GM19438 (cell line): ENCODE data around the gene TMEM88.
A peak's percentile ranks its signal among the peaks of the same experiment; 100 is the strongest.

Experiments used
- ATAC-seq: cut with Tn5 transposase; IDR thresholded peaks from one replicate; pipeline ENCODE4 v1.9.1; 2021; ENCODE audit warnings: low read depth; ENCODE audit not compliant: unreplicated experiment

TMEM88 gene

DNA sequence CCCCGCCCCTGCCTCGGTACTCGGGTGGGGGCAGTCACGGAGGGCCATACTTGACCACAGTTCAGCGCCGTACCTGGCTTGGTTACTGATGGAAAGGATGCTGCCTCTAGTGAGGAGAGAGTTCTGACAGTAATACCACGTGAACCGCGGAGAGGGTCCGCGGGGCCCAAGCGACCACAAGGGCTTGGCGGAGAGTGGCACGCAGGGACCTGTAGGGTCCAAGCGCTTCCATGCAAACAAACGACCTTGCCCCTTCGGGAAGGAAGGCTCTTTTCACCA is 11.7 kb upstream of the TMEM88 start:
- no peak for ATAC-seq

DNA sequence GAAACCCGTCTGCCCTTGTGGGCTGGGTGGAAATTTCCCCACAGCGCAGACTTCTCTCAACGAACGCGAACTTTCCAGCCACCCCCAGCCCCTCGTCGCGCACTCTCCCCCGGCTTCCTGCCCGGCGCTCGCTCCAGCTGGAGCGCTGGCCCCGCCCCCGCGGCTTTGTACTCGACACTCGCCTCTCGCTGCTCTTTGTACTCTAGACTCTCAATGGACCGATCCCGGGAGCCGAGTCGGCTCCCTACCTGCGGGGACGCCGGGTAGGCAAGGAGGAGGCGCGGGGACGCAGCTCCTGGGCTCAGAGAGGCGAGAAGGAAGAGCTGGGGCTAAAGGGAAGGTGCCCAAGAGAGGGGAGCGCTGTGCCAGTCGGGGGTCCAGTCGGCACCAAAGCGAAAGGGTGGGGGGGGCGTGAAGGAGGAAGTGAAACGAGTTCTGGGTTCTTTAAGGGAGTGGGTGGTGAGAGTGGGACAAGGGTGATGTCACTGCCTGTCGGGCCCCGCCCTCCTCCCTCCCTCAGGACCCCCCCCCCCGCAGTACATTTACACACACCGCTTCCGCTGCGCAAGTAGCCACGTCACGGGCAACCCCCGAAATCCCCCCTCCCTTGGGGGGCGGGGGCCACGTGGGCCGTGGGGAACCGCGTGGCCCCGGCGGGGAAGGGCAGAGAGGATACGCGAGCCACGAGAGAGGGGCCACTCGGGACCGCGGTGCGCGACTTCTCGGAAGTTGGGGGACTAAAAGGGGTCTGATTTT is 11.2 kb upstream of the TMEM88 start:
- peak; percentile 26 for ATAC-seq

DNA sequence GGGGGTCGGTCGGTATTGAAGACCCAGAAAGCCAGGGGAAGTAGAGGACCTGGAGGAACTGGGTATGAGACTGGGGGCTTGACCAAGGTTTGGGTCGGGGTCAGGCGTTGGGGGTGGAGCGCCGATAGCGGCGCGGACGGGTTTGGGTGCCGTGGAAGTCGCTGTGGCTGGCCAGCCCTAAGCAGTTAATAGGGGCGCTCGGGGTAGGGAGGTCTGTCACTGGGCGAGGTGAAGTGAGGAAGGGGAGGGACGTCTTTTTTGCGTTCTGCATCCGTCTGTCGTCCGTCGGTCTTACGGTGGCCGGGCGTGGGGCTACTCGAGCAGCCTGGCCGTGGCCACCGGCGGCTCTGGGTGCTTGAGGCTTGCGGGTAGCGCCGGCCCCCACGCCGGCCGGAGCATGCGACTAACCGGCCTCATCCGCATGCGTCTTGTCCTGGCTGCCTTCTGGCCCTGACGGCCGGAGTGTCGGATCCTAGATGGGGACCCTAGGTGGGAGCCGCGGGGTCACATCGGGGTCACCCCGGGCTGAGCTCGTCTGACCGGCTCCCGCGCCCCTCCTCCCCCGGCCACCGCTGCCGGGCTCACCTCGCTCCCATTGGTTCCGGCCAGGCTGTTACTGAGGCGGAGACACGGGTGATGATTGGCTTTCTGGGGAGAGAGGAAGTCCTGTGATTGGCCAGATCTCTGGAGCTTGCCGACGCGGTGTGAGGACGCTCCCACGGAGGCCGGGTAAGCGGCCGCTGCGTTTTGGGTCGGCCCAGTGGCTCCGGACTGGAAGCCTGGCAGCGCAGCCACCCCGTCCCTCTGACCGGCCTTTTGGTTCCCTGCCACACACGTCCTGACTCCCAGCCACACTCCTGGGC is 10.3 kb upstream of the TMEM88 start:
- ATAC-seq = peak; percentile 42

DNA sequence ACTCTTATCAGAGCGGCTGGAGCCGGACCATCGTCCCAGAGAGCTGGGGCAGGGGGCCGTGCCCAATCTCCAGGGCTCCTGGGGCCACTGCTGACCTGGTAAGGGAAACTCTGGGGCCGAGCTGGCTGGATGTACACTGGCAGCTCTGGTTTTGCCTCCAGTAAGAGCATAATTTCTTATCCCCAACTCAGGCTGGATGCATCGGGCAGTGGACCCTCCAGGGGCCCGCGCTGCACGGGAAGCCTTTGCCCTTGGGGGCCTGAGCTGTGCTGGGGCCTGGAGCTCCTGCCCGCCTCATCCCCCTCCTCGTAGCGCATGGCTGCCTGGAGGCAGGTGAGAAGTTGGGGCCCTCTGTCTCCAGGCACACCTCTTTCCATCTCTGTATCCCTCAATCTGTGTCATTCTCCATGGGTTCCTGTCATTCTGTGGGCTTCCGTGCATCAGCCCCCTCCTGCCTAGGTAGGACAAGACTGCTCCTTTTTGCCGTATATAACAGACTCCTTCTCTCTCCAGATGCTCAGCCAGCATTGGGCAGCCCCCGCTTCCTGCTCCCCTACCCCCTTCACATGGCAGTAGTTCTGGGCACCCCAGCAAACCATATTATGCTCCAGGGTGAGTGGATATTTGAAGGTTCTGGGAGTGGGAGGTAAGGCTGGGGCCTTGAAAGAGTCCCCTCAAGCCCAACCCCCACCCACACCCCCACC is 9.4 kb upstream of the TMEM88 start:
- no peak for ATAC-seq

DNA sequence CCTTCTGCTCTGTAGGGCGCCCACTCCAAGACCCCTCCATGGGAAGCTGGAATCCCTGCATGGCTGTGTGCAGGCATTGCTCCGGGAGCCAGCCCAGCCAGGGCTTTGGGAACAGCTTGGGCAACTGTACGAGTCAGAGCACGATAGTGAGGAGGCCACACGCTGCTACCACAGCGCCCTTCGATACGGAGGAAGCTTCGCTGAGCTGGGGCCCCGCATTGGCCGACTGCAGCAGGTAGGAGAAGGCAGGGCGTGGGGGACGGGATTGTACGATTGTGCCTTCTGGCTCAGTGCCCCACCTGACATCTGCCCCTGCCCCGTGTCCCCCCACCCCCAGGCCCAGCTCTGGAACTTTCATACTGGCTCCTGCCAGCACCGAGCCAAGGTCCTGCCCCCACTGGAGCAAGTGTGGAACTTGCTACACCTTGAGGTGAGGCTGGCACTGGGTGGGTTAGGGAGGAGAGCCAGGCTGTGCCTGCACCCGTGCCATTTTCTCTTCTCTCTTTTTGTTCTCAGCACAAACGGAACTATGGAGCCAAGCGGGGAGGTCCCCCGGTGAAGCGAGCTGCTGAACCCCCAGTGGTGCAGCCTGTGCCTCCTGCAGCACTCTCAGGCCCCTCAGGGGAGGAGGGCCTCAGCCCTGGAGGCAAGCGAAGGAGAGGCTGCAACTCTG is 8.7 kb upstream of the TMEM88 start:
- no peak for ATAC-seq

DNA sequence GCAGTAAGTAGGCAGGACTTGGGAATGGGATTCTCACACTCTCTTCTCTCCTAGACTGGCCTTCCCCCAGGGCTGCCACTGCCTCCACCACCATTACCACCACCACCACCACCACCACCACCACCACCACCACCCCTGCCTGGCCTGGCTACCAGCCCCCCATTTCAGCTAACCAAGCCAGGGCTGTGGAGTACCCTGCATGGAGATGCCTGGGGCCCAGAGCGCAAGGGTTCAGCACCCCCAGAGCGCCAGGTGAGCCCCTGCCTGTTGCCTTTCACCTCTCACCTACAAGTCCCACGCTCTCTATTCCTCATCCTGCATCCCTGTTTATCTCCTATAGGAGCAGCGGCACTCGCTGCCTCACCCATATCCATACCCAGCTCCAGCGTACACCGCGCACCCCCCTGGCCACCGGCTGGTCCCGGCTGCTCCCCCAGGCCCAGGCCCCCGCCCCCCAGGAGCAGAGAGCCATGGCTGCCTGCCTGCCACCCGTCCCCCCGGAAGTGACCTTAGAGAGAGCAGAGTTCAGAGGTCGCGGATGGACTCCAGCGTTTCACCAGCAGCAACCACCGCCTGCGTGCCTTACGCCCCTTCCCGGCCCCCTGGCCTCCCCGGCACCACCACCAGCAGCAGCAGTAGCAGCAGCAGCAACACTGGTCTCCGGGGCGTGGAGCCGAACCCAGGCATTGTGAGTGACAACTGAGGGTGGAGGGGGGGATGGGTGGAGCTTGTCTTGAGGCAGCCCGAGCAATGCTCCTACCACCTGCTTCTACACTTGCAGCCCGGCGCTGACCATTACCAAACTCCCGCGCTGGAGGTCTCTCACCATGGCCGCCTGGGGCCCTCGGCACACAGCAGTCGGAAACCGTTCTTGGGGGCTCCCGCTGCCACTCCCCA is 7.9 kb upstream of the TMEM88 start:
- ATAC-seq = no peak

DNA sequence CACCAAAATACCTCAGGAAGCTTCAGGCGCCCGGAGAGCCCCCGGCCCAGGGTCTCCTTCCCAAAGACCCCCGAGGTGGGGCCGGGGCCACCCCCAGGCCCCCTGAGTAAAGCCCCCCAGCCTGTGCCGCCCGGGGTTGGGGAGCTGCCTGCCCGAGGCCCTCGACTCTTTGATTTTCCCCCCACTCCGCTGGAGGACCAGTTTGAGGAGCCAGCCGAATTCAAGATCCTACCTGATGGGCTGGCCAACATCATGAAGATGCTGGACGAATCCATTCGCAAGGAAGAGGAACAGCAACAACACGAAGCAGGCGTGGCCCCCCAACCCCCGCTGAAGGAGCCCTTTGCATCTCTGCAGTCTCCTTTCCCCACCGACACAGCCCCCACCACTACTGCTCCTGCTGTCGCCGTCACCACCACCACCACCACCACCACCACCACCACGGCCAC is 6.7 kb upstream of the TMEM88 start:
- no peak for ATAC-seq

DNA sequence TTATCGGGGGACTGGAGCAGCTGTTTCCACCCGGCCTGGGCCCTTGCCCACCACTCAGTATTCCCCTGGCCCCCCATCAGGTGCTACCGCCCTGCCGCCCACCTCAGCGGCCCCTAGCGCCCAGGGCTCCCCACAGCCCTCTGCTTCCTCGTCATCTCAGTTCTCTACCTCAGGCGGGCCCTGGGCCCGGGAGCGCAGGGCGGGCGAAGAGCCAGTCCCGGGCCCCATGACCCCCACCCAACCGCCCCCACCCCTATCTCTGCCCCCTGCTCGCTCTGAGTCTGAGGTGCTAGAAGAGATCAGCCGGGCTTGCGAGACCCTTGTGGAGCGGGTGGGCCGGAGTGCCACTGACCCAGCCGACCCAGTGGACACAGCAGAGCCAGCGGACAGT is 6.1 kb upstream of the TMEM88 start:
- no peak for ATAC-seq

DNA sequence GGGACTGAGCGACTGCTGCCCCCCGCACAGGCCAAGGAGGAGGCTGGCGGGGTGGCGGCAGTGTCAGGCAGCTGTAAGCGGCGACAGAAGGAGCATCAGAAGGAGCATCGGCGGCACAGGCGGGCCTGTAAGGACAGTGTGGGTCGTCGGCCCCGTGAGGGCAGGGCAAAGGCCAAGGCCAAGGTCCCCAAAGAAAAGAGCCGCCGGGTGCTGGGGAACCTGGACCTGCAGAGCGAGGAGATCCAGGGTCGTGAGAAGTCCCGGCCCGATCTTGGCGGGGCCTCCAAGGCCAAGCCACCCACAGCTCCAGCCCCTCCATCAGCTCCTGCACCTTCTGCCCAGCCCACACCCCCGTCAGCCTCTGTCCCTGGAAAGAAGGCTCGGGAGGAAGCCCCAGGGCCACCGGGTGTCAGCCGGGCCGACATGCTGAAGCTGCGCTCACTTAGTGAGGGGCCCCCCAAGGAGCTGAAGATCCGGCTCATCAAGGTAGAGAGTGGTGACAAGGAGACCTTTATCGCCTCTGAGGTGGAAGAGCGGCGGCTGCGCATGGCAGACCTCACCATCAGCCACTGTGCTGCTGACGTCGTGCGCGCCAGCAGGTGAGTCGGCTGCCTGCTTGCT is 5.6 kb upstream of the TMEM88 start:
- ATAC-seq = no peak

DNA sequence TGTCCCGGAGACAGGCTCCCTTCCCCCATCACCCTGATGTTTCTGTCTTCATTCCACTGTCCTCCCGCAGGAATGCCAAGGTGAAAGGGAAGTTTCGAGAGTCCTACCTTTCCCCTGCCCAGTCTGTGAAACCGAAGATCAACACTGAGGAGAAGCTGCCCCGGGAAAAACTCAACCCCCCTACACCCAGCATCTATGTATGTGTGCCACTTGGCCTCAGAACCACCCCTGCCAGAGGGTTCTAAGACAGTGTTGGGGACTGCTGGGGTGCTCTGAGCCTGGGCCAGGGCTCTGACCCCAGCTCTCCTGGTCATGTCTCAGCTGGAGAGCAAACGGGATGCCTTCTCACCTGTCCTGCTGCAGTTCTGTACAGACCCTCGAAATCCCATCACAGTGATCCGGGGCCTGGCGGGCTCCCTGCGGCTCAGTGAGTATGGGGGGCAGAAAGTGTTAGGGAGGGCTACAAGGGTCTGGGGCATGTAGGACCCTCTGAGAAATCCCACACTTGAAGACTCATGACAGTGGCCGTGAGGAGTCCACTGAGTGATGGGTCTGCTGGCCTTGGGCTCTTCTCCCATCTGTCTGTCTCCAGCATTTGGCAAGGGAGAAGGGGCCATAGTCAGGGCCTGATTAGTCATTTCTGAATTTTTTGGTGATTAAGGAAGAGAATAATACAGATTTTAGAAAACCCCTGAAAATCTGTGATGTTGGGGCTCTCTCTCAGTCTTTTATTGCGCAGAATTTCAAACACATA is 4.9 kb upstream of the TMEM88 start:
- ATAC-seq = no peak

DNA sequence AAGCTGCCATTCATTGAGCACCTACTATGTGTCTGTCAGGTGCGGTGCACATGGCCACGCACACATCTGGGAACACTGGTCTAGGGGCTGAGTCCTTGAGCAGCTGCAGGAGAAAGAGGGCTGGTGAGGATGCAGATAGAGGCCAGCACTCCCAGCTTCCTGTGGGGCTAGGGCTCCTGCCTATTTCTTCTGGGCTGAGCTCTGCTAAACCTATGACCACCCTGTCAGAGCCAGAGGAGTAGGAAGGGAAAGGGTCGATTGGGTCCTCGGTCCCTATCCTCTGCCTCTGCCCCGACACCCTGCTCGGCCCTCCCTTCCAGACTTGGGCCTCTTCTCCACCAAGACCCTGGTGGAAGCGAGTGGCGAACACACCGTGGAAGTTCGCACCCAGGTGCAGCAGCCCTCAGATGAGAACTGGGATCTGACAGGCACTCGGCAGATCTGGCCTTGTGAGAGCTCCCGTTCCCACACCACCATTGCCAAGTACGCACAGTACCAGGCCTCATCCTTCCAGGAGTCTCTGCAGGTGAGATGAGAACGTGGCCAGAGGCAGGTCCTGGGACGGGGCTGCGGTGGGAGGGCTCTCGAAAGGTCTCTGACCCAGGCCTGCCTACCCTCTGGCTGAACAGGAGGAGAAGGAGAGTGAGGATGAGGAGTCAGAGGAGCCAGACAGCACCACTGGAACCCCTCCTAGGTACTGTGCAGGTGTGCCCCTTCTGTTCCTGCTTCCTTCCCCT is 4.0 kb upstream of the TMEM88 start:
- ATAC-seq = no peak

DNA sequence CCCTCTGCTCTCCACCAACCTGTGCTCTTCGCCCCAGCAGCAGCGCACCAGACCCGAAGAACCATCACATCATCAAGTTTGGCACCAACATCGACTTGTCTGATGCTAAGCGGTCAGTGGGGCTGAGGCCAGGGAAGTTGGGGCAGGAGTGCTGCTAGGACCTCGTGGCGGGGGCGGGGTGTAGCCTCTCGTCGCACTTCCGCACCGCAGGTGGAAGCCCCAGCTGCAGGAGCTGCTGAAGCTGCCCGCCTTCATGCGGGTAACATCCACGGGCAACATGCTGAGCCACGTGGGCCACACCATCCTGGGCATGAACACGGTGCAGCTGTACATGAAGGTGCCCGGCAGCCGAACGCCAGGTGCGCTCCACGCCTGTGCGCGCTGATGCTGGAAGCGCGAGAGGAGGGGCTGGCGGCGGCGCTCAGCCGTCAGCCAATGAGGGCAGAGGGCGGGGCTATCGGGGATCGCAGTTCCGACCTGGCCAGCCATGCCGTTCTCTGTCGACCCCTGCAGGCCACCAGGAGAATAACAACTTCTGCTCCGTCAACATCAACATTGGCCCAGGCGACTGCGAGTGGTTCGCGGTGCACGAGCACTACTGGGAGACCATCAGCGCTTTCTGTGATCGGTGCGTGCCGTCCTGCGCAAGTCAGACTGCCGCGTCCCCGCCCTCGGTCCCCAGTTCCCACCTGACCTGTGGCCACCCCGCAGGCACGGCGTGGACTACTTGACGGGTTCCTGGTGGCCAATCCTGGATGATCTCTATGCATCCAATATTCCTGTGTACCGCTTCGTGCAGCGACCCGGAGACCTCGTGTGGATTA is 3.2 kb upstream of the TMEM88 start:
- no peak for ATAC-seq

DNA sequence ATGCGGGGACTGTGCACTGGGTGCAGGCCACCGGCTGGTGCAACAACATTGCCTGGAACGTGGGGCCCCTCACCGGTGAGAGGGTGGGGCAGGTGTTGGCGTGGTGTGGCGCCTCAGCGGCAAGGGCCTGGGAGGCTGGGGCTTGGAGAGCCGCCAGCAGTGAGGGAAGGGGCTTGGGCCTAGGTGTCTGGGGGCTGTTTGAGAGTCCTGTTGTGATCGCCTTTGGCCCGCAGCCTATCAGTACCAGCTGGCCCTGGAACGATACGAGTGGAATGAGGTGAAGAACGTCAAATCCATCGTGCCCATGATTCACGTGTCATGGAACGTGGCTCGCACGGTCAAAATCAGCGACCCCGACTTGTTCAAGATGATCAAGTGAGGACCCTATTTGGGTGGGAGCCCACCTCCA is 2.6 kb upstream of the TMEM88 start:
- ATAC-seq = no peak

DNA sequence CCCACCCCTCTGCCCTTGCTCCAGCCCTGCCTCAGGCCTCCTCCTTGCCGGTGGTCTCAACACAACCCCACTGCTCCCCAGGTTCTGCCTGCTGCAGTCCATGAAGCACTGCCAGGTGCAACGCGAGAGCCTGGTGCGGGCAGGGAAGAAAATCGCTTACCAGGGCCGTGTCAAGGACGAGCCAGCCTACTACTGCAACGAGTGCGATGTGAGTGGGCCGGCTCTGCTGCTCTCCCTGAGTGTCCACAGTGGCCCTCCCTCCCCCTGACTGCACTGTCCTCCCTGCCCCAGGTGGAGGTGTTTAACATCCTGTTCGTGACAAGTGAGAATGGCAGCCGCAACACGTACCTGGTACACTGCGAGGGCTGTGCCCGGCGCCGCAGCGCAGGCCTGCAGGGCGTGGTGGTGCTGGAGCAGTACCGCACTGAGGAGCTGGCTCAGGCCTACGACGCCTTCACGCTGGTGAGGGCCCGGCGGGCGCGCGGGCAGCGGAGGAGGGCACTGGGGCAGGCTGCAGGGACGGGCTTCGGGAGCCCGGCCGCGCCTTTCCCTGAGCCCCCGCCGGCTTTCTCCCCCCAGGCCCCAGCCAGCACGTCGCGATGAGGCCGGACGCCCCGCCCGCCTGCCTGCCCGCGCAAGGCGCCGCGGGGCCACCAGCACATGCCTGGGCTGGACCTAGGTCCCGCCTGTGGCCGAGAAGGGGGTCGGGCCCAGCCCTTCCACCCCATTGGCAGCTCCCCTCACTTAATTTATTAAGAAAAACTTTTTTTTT is 1.8 kb upstream of the TMEM88 start:
- no peak for ATAC-seq

DNA sequence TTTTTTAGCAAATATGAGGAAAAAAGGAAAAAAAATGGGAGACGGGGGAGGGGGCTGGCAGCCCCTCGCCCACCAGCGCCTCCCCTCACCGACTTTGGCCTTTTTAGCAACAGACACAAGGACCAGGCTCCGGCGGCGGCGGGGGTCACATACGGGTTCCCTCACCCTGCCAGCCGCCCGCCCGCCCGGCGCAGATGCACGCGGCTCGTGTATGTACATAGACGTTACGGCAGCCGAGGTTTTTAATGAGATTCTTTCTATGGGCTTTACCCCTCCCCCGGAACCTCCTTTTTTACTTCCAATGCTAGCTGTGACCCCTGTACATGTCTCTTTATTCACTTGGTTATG is 1.2 kb upstream of the TMEM88 start:
- no peak for ATAC-seq

DNA sequence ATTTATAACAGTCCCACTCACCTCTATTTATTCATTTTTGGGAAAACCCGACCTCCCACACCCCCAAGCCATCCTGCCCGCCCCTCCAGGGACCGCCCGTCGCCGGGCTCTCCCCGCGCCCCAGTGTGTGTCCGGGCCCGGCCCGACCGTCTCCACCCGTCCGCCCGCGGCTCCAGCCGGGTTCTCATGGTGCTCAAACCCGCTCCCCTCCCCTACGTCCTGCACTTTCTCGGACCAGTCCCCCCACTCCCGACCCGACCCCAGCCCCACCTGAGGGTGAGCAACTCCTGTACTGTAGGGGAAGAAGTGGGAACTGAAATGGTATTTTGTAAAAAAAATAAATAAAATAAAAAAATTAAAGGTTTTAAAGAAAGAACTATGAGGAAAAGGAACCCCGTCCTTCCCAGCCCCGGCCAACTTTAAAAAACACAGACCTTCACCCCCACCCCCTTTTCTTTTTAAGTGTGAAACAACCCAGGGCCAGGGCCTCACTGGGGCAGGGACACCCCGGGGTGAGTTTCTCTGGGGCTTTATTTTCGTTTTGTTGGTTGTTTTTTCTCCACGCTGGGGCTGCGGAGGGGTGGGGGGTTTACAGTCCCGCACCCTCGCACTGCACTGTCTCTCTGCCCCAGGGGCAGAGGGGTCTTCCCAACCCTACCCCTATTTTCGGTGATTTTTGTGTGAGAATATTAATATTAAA is 638 bp upstream of the TMEM88 start:
- no peak for ATAC-seq
